ENCODE measurements around the gene CIDEB.

Gene CIDEB

GRCh38 chr14:24322672-24323071 is 14.9 kb upstream of the CIDEB start:
- ATAC-seq, result no peak

GRCh38 chr14:24321212-24321975 is 13.6 kb upstream of the CIDEB start:
- no peak for ATAC-seq
- no peak for TF ChIP-seq BACH2 (CRISPR knock-in tag; IDR thresholded peaks at IDR 0.05; ENCODE audit: borderline replicate concordance)
- TF ChIP-seq PPARA (CRISPR knock-in tag; IDR thresholded peaks at IDR 0.05; ENCODE audit: borderline replicate concordance), result no peak
- no peak for TF ChIP-seq ARNTL (CRISPR knock-in tag; IDR thresholded peaks at IDR 0.05; ENCODE audit: borderline replicate concordance, low read depth)
- no peak for TF ChIP-seq ZNF70 (CRISPR knock-in tag; IDR thresholded peaks at IDR 0.05)
- TF ChIP-seq ESRRG (CRISPR knock-in tag; IDR thresholded peaks at IDR 0.05), result no peak
- no peak for TF ChIP-seq GLIS3 (CRISPR knock-in tag; IDR thresholded peaks at IDR 0.05)
- no peak for TF ChIP-seq TOX (CRISPR knock-in tag; IDR thresholded peaks at IDR 0.05; ENCODE audit: borderline replicate concordance)
- no peak for TF ChIP-seq TSHZ2 (CRISPR knock-in tag; IDR thresholded peaks at IDR 0.05)
- TF ChIP-seq ISL1 (CRISPR knock-in tag; IDR thresholded peaks at IDR 0.05), result no peak
- no peak for TF ChIP-seq ZNF8 (CRISPR knock-in tag; IDR thresholded peaks at IDR 0.05)
- no peak for TF ChIP-seq POU6F1 (CRISPR knock-in tag; IDR thresholded peaks at IDR 0.05; ENCODE audit: borderline replicate concordance, low read depth)
- TF ChIP-seq ZFP3 (CRISPR knock-in tag; IDR thresholded peaks at IDR 0.05), result no peak
- no peak for TF ChIP-seq TCF4 (CRISPR knock-in tag; IDR thresholded peaks at IDR 0.05; ENCODE audit: borderline replicate concordance)
- no peak for TF ChIP-seq CSDC2 (CRISPR knock-in tag; IDR thresholded peaks at IDR 0.05)
- TF ChIP-seq SNAI2 (CRISPR knock-in tag; IDR thresholded peaks at IDR 0.05), result no peak
- TF ChIP-seq OSR1 (CRISPR knock-in tag; IDR thresholded peaks at IDR 0.05), result no peak
- TF ChIP-seq ZFP30 (CRISPR knock-in tag; IDR thresholded peaks at IDR 0.05), result no peak
- TF ChIP-seq CREB5 (CRISPR knock-in tag; IDR thresholded peaks at IDR 0.05; ENCODE audit: low read depth), result no peak
- TF ChIP-seq RARB (CRISPR knock-in tag; IDR thresholded peaks at IDR 0.05), result no peak

More at GRCh38 chr14:24322672-24323071, 14.9 kb upstream of the CIDEB start:
- no peak for TF ChIP-seq OSR1 (CRISPR knock-in tag; IDR thresholded peaks at IDR 0.05)
- TF ChIP-seq PPARA (CRISPR knock-in tag; IDR thresholded peaks at IDR 0.05; ENCODE audit: borderline replicate concordance), result no peak
- no peak for TF ChIP-seq RARB (CRISPR knock-in tag; IDR thresholded peaks at IDR 0.05)
- no peak for TF ChIP-seq ZC3H10 (CRISPR knock-in tag; IDR thresholded peaks at IDR 0.05)
- TF ChIP-seq GLIS3 (CRISPR knock-in tag; IDR thresholded peaks at IDR 0.05), result no peak
- TF ChIP-seq TCF4 (CRISPR knock-in tag; IDR thresholded peaks at IDR 0.05; ENCODE audit: borderline replicate concordance), result no peak
- TF ChIP-seq CREB5 (CRISPR knock-in tag; IDR thresholded peaks at IDR 0.05; ENCODE audit: low read depth), result no peak

- peak; percentile 21; the same call in 2 of the 3 replicates for ATAC-seq
- TF ChIP-seq ISL1 (CRISPR knock-in tag; IDR thresholded peaks at IDR 0.05), result no peak
- no peak for TF ChIP-seq BACH2 (CRISPR knock-in tag; IDR thresholded peaks at IDR 0.05; ENCODE audit: borderline replicate concordance)
- no peak for TF ChIP-seq TCF4 (CRISPR knock-in tag; IDR thresholded peaks at IDR 0.05; ENCODE audit: borderline replicate concordance)
- TF ChIP-seq PATZ1 (CRISPR knock-in tag; IDR thresholded peaks at IDR 0.05; ENCODE audit: borderline replicate concordance), result no peak
- TF ChIP-seq SNAI2 (CRISPR knock-in tag; IDR thresholded peaks at IDR 0.05), result no peak
- no peak for TF ChIP-seq ZFP3 (CRISPR knock-in tag; IDR thresholded peaks at IDR 0.05)
- no peak for TF ChIP-seq CSDC2 (CRISPR knock-in tag; IDR thresholded peaks at IDR 0.05)
- no peak for TF ChIP-seq ZNF8 (CRISPR knock-in tag; IDR thresholded peaks at IDR 0.05)
- TF ChIP-seq TOX (CRISPR knock-in tag; IDR thresholded peaks at IDR 0.05; ENCODE audit: borderline replicate concordance), result no peak
- no peak for TF ChIP-seq TSHZ2 (CRISPR knock-in tag; IDR thresholded peaks at IDR 0.05)
- no peak for TF ChIP-seq ESRRG (CRISPR knock-in tag; IDR thresholded peaks at IDR 0.05)
- no peak for TF ChIP-seq OSR1 (CRISPR knock-in tag; IDR thresholded peaks at IDR 0.05)
Measured at GRCh38 chr14:24317141-24317928, 9.6 kb upstream of the CIDEB start.
